OCI-LY1 (cell line): ENCODE measurements around the gene MGAT5B.

Experiments
- H2AFZ ChIP-seq: fragments of 200-600 bp; sonication (generic), shearing (Covaris generic); 2 replicates; pipeline ENCODE4 v1.6.0; 2014; ENCODE audit warnings: antibody characterized with exemption, mild to moderate bottlenecking, low read length
- H3F3A ChIP-seq: fragments of 200-600 bp; sonication (generic), shearing (Covaris generic); 2 replicates; pipeline ENCODE4 v1.6.0; 2014; ENCODE audit warnings: mild to moderate bottlenecking, antibody characterized with exemption, low read length, moderate library complexity; ENCODE audit not compliant: insufficient read depth
- H3K27ac ChIP-seq: fragments of 200-600 bp; sonication (generic); 2 replicates; pipeline ENCODE4 v1.5.1; 2014; ENCODE audit warnings: low read length, mixed run types, mild to moderate bottlenecking, low read depth; ENCODE audit not compliant: poor library complexity, severe bottlenecking
- H3K27me3 ChIP-seq: fragments of 200-600 bp; sonication (generic); 2 replicates; pipeline ENCODE4 v1.6.0; 2014; ENCODE audit warnings: antibody characterized with exemption, mild to moderate bottlenecking, low read length, moderate library complexity; ENCODE audit not compliant: insufficient read depth
- H3K36me3 ChIP-seq: fragments of 200-600 bp; sonication (generic); 2 replicates; pipeline ENCODE4 v1.6.1; 2014; ENCODE audit warnings: mild to moderate bottlenecking, antibody characterized with exemption, low read length, moderate library complexity, mixed read lengths; ENCODE audit not compliant: insufficient read depth
- H3K4me1 ChIP-seq: fragments of 200-600 bp; sonication (generic); 2 replicates; pipeline ENCODE4 v1.5.1; 2014; ENCODE audit warnings: mild to moderate bottlenecking, low read length, moderate library complexity; ENCODE audit not compliant: insufficient read depth, severe bottlenecking
- H3K4me2 ChIP-seq: fragments of 200-600 bp; sonication (generic), shearing (Covaris generic); 2 replicates; pipeline ENCODE4 v1.6.1; 2014; ENCODE audit warnings: low read length
- H3K4me3 ChIP-seq: fragments of 200-600 bp; sonication (generic); 2 replicates; pipeline ENCODE4 v1.5.1; 2014; ENCODE audit warnings: low read length, low read depth, mild to moderate bottlenecking, mixed read lengths; ENCODE audit not compliant: poor library complexity, severe bottlenecking
- H3K79me2 ChIP-seq: fragments of 200-600 bp; shearing (Covaris generic); 2 replicates; pipeline ENCODE4 v1.6.1; 2016; ENCODE audit warnings: mixed run types, low read length, mixed read lengths; ENCODE audit not compliant: insufficient read depth
- H3K9ac ChIP-seq: fragments of 200-600 bp; sonication (generic), shearing (Covaris generic); 2 replicates; pipeline ENCODE4 v1.6.1; 2014; ENCODE audit warnings: mild to moderate bottlenecking, low read length, mixed read lengths
- H3K9me2 ChIP-seq: fragments of 200-600 bp; sonication (generic), shearing (Covaris generic); 2 replicates; pipeline ENCODE4 v1.6.1; 2014; ENCODE audit warnings: low read depth, mild to moderate bottlenecking, low read length, mixed read lengths
- H3K9me3 ChIP-seq: fragments of 200-600 bp; shearing (Covaris generic); 2 replicates; pipeline ENCODE4 v1.6.1; 2014; ENCODE audit warnings: low read length, mixed read lengths
- H4K20me1 ChIP-seq: fragments of 200-600 bp; sonication (generic), shearing (Covaris generic); 2 replicates; pipeline ENCODE4 v1.6.0; 2016; ENCODE audit warnings: mild to moderate bottlenecking, low read length; ENCODE audit not compliant: insufficient read depth
- EZH2 ChIP-seq: fragments of 200-600 bp; sonication (generic), shearing (Covaris generic); IDR thresholded peaks from 2 replicates; pipeline ENCODE4 v1.8.0; 2017; ENCODE audit warnings: borderline replicate concordance, mixed run types, mild to moderate bottlenecking, antibody characterized with exemption, low read length, moderate library complexity, mixed read lengths
- TF ChIP-seq, protein P1 (sequence below): fragments of 200-600 bp; sonication (generic), shearing (Covaris generic); IDR thresholded peaks from 2 replicates; pipeline ENCODE4 v1.5.1; 2017; ENCODE audit warnings: mild to moderate bottlenecking, antibody characterized with exemption, low read length, moderate library complexity, mixed read lengths

The MGAT5B gene

DNA sequence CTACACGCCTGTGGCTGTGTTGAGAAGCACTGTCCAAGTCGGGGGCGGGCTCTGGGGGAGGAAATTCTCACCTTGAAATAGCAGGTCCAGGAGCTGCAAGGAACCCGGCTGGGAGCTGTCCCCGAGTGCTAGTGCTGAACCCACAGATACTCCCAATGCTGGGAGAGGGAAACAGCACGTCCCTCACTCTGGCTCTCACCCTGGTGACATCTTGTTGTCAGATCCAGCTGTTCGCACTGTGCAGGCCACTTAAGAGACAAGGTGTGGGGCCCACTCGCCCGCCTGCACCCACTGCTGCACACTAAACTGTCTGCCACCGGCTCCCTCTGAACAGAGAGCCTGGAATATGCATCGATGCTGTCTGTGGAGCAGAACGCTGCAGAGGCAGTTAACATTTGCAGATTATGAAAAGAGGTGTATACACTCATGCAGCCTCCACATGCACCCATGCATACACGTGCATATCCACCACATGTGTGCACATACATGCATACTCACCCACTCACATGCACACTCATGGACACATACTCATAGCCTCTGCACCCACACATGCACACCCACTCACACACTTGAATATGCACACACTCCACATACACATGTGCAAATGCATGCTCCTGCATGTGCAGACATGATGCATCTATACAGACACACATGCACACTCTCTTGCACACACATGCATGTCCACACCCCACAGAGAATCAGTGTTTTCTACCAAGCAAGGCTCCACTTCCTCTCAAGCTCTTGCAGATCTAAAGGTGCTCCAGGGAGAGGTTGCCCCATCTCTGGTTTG, 42.0 kb downstream of the MGAT5B start:
- H3K4me2 ChIP-seq: no peak overlapping the region
- H3K9me3 ChIP-seq: no peaks in the 10 kb centered on the region

DNA sequence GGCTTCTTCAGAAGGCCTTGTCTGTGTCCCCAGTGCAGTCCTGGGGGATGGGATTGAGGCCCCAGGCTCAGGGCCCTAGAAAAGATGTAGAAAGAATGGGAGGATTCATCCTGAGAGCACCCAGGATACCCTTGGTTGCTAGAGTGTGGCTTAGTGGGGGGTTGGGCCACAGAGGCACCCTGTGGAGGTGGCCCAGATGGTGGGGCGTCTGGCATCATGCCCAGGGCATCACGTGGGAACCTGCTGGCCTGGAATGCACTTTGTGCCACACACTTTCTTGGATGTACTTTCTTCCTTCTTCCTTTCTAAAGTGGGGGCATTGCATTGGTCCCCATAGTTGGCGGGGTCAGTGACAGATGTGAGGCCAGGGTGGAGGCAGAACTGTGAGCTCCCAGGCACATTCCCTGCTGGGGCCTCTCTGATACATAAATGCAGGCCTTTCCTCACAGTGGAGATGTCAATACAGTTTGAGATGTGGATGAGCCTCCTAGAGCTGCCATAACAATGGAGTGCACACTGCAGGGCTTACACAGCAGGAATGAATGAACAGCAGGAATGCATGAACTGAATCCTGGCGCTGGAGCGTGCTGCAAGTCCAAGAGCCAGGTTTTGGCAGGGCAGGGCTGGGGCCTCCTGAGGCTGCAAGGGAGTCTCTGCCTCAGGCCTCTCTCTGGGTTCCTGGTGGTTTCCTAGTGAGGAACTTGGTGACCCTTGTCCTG, 43.3 kb downstream of the MGAT5B start:
- Histone ChIP-seq H3K36me3 (no peaks in the 10 kb centered on the region), H3F3A (no peaks in the 10 kb centered on the region), H3K27me3 (peaks cover 17% of the 10 kb centered on the region), H3K9me2 (no peaks in the 10 kb centered on the region), H4K20me1 (no peaks in the 10 kb centered on the region), H3K9me3 (no peaks in the 10 kb centered on the region), H3K4me3 (no peak overlapping the region), H3K4me1 (no peaks in the 10 kb centered on the region), H3K27ac (no peak overlapping the region), H3K79me2 (no peaks in the 10 kb centered on the region), H2AFZ (no peak overlapping the region), H3K9ac (no peak overlapping the region), H3K4me2 (no peak overlapping the region)
- TF ChIP-seq, protein P1, sequence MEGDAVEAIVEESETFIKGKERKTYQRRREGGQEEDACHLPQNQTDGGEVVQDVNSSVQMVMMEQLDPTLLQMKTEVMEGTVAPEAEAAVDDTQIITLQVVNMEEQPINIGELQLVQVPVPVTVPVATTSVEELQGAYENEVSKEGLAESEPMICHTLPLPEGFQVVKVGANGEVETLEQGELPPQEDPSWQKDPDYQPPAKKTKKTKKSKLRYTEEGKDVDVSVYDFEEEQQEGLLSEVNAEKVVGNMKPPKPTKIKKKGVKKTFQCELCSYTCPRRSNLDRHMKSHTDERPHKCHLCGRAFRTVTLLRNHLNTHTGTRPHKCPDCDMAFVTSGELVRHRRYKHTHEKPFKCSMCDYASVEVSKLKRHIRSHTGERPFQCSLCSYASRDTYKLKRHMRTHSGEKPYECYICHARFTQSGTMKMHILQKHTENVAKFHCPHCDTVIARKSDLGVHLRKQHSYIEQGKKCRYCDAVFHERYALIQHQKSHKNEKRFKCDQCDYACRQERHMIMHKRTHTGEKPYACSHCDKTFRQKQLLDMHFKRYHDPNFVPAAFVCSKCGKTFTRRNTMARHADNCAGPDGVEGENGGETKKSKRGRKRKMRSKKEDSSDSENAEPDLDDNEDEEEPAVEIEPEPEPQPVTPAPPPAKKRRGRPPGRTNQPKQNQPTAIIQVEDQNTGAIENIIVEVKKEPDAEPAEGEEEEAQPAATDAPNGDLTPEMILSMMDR: no peak
- no peak for TF ChIP-seq EZH2

More for the DNA sequence above, 42.0 kb downstream of the MGAT5B start:
- Histone ChIP-seq H3K27ac (no peak overlapping the region), H4K20me1 (no peaks in the 10 kb centered on the region), H3K4me3 (no peak overlapping the region), H2AFZ (no peak overlapping the region), H3K36me3 (no peaks in the 10 kb centered on the region), H3F3A (no peaks in the 10 kb centered on the region), H3K4me1 (no peaks in the 10 kb centered on the region), H3K9me2 (no peaks in the 10 kb centered on the region), H3K27me3 (peaks cover 11% of the 10 kb centered on the region), H3K9ac (no peak overlapping the region), H3K79me2 (no peaks in the 10 kb centered on the region)
- no peak for TF ChIP-seq EZH2

DNA sequence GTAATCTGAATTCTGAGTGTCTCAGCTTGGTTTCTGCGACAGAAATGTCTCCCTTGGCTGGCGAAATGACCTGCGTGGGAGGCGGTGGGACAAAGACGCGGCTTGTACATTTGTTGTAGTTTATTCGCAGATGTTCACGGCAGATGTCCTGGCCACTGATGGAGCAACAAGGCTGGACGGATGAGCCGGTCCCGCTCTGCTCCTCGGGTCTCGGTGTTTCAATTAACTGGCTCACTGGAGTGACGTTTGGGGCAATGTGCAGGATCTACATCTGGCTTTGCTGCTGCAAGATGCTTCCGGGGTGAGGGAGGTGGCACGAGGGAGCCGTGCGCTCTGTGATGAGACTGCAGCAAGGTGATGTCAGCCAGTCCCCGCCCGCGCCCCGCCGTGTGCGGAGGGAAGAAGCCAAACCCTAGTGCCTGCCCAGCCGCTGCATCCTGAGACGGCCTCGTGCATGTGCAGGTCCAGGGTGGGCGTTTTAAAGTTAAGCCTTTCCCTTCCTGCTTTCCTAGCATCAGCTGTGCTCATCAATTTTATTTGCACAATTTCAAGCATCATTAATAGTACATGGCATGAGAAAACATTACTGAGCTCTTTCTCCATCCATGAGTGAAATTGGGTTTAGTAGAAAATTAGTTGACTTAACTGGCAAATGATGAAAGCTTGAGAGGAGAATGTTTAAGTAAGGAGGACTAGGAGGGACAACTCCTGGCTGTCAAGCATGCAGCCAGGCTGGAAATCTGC, 44.4 kb downstream of the MGAT5B start:
- H3K4me2 ChIP-seq: no peak overlapping the region
- no peaks in the 10 kb centered on the region for H3K9me2 ChIP-seq
- H2AFZ ChIP-seq: no peak overlapping the region
- no peak overlapping the region for H3K27ac ChIP-seq
- no peaks in the 10 kb centered on the region for H3K9me3 ChIP-seq
- H3F3A ChIP-seq: no peaks in the 10 kb centered on the region
- H3K4me3 ChIP-seq: no peak overlapping the region
- H4K20me1 ChIP-seq: no peaks in the 10 kb centered on the region
- H3K4me1 ChIP-seq: no peaks in the 10 kb centered on the region
- no peak overlapping the region for H3K9ac ChIP-seq
- no peaks in the 10 kb centered on the region for H3K36me3 ChIP-seq
- no peak for TF ChIP-seq EZH2
- TF ChIP-seq, protein P1: no peak
- peaks cover 14% of the 10 kb centered on the region for H3K27me3 ChIP-seq
- no peaks in the 10 kb centered on the region for H3K79me2 ChIP-seq
